GM21576 (cell line): ENCODE results near the gene TMEM179.

ENCODE experiments used
- ATAC-seq: cut with Tn5 transposase; IDR thresholded peaks from one replicate; pipeline ENCODE4 v1.9.1; 2021; ENCODE audit warnings: mild to moderate bottlenecking, moderate library complexity; ENCODE audit not compliant: unreplicated experiment

The TMEM179 gene

GRCh38 chr14:104558231-104559027 lies 46.1 kb downstream of the TMEM179 start:
- ATAC-seq = no peak

- no peak for ATAC-seq
Measured at GRCh38 chr14:104557766-104558165, 46.8 kb downstream of the TMEM179 start.

GRCh38 chr14:104557086-104557485 lies 47.5 kb downstream of the TMEM179 start:
- no peak for ATAC-seq

- ATAC-seq = no peak
Measured at GRCh38 chr14:104556256-104557021, 48.1 kb downstream of the TMEM179 start.

- no peak for ATAC-seq
Measured at GRCh38 chr14:104555430-104556255, 48.9 kb downstream of the TMEM179 start.

- no peak for ATAC-seq
Measured at GRCh38 chr14:104554608-104555429, 49.8 kb downstream of the TMEM179 start.

- no peak for ATAC-seq
Measured at GRCh38 chr14:104554088-104554607, 50.4 kb downstream of the TMEM179 start.

- no peak for ATAC-seq
Measured at GRCh38 chr14:104553166-104554087, 51.1 kb downstream of the TMEM179 start.

- ATAC-seq = no peak
Measured at GRCh38 chr14:104552738-104553125, 51.8 kb downstream of the TMEM179 start.

GRCh38 chr14:104551851-104552737 lies 52.5 kb downstream of the TMEM179 start:
- no peak for ATAC-seq

GRCh38 chr14:104550861-104551728 lies 53.5 kb downstream of the TMEM179 start:
- ATAC-seq = no peak

- ATAC-seq = no peak
Measured at GRCh38 chr14:104550340-104550860, 54.2 kb downstream of the TMEM179 start.

- no peak for ATAC-seq
Measured at GRCh38 chr14:104549536-104550339, 54.8 kb downstream of the TMEM179 start.

- no peak for ATAC-seq
Measured at GRCh38 chr14:104548802-104549535, 55.6 kb downstream of the TMEM179 start.

- ATAC-seq = no peak
Measured at GRCh38 chr14:104547998-104548700, 56.4 kb downstream of the TMEM179 start.
